Activated CD8-positive, alpha-beta memory T cell treated with anti-CD3 and anti-CD28 coated beads, Interleukin-2, amount 10 ng/mL, durations not matched to agents 7 days and 5 days (primary cell): ENCODE results near the gene RPTOR. TPM values are rescaled to one million over a fixed set of nuclear protein-coding genes. Genes with fewer than 3 reads are reported as not detected.
A peak's percentile ranks its signal among the peaks of the same experiment; 100 is the strongest.

Experiments used
- ATAC-seq: fragments of 150-1000 bp; cut with Tn5 transposase; one replicate; pipeline ENCODE4 v1.10.0; 2021; ENCODE audit warnings: moderate library complexity
- CTCF ChIA-PET: fragments of 350-600 bp; sonication (Branson Sonifier 250); formaldehyde crosslinking; loops from one replicate; lab custom pipeline; 2021; ENCODE audit warnings: antibody characterized with exemption; lab: Charles Lee
- DNase-seq: peaks from one replicate; pipeline ENCODE4 v3.0.0-alpha.2; 2020
- H3K27ac Mint-ChIP-seq: one replicate; pipeline ENCODE4 v1.8.0; 2021; ENCODE audit warnings: mild to moderate bottlenecking, mixed read lengths
- H3K27me3 Mint-ChIP-seq: one replicate; pipeline ENCODE4 v1.8.0; 2021; ENCODE audit warnings: mixed read lengths
- H3K36me3 Mint-ChIP-seq: one replicate; pipeline ENCODE4 v1.8.0; 2021; ENCODE audit warnings: mild to moderate bottlenecking, mixed read lengths
- H3K4me1 Mint-ChIP-seq: one replicate; pipeline ENCODE4 v1.8.0; 2021; ENCODE audit warnings: mixed read lengths
- H3K4me3 Mint-ChIP-seq: one replicate; pipeline ENCODE4 v1.8.0; 2021; ENCODE audit warnings: mild to moderate bottlenecking, moderate library complexity, mixed read lengths
- H3K9me3 Mint-ChIP-seq: one replicate; pipeline ENCODE4 v1.8.0; 2022; ENCODE audit warnings: low read depth, mixed read lengths
- total RNA-seq, 2 experiments: library from RNA; stranded (reverse); gene quantifications; one replicate each; pipeline ENCODE4 v1.2.3, GENCODE V29; 2021

The RPTOR gene
- total RNA-seq, 2 experiments from 2014 or later: 60.4 to 87.0 TPM

DNA sequence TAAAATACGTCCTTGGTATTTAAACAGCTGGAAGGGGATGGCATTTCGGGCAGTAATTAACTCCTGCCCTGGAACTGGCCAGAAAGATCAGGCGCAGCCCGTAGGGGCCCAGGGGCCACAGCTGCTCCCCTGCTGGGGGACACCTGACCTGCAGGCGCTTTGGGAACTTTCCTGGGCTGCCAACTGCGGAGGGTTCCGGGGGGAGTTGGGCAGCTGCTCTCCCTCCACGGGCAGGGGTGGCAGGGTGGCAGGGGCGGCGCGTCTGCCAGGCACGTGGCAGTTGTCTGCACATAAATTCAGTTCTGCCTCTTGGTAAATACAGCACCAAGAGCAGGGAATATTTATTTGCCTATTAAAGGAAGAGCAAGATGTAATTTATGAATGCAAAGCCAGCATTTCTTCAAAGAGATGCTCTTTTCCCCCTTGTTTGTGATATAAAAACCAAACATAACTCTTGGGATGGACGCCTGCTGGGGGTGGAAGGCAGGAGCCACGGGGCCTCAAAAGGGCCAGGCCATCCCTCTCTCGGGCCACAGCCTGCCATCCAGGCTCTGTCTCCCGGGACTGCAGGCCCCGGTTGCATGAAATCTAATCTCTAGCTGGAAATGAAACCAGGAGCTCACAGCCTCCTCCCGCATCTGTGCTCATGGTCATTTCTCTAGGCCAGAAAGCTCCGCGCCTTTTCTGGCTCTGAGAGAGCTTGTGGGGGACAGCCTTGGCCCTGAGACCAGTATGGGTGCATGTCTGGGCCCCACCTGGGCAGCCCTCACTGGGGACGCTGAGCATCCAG, 417.1 kb downstream of the RPTOR start:
- Mint-ChIP-seq H3K9me3 (no peaks in the 10 kb centered on the region), H3K36me3 (peaks cover 5% of the 10 kb centered on the region), H3K27ac (no peak overlapping the region), H3K4me1 (no peaks in the 10 kb centered on the region), H3K27me3 (no peaks in the 10 kb centered on the region), H3K4me3 (no peak overlapping the region)
- no peak for DNase-seq
- CTCF ChIA-PET: interaction anchor here (1.2 kb wide), 1 partner anchor 10 kb away, joined by 3 read pairs; no protein-coding TSS in a partner anchor
- no peak for ATAC-seq

DNA sequence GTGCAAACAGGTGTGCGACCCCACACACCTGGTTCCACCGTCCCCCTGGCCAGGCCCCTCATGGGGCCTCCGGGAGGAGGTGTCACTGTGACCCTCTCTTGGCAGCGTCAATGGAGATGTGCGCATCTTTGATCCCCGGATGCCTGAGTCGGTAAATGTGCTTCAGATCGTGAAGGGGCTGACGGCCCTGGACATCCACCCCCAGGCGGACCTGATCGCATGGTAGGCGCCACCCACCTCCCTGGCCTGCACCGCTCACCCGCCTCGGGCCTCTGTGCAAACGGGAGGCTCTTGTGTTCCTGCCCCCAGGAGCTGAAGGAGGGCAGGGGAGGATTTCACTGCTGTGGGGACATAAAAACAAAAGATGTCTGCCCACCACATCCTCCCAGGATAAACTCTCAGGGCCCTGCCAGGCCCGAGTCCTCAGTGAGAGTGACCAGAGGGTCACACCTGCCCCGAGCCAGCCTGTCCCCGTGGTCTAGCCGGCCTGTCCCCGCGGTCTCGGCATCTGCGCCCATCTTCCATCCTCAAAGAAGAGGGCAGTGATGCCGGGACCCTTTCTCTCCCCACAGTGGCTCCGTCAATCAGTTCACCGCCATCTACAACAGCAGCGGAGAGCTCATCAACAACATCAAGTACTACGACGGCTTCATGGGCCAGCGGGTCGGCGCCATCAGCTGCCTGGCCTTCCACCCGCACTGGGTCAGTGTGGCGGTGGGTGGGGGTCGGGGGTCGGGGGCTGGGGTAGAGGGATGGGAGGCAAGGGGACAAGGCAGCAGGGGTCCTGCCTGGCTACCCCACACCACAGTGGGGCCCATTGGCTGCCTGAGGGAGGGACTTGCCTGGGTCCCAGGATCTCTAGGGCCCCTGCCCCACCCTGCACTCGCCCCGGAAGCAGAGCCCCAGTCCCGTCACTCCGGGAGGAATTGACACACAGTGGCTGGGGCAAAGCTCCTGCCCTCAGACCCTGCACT, 418.0 kb downstream of the RPTOR start:
- no peak overlapping the region for H3K27ac Mint-ChIP-seq
- CTCF ChIA-PET: no interaction called here
- no peak overlapping the region for H3K4me3 Mint-ChIP-seq
- H3K9me3 Mint-ChIP-seq: no peaks in the 10 kb centered on the region
- no peaks in the 10 kb centered on the region for H3K4me1 Mint-ChIP-seq
- H3K36me3 Mint-ChIP-seq: peaks cover 5% of the 10 kb centered on the region
- no peak for DNase-seq
- no peaks in the 10 kb centered on the region for H3K27me3 Mint-ChIP-seq
- ATAC-seq: no peak

DNA sequence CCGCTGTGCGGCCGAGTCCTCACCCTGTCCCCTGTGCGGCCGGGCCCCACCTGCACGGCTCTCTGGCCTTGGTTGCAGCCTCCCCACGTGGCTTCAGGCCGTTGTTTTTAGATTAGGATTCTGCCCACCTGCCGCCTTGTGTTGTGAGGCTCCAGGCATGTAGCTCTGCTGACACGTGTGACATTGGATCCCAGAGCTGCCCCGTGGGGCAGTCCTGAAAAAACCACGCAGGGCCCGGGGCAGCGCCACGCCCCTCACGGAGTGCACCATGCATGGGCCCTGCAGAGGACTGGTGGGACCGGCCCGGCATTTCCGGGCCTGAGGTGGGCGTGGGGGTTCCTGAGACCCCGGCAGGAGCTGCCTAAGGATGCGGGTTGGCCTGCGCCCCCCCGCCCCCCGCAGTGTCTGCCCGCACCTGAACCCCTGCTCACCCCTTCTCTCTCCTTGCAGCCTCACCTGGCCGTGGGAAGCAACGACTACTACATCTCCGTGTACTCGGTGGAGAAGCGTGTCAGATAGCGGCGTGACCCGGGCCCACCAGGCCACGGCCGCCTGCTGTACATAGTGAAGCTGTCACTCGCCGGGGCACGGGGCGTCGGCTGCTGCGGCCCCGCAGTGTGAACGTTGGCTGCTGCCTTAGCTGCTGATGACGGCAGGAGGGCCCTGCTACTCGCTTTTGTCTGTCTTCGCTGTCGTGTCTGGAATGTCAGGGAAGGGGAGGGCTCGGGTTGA, 419.3 kb downstream of the RPTOR start:
- no peak overlapping the region for H3K4me3 Mint-ChIP-seq
- H3K27me3 Mint-ChIP-seq: no peaks in the 10 kb centered on the region
- no peak overlapping the region for H3K27ac Mint-ChIP-seq
- CTCF ChIA-PET: no interaction called here
- ATAC-seq (no peak), DNase-seq (no peak)
- H3K9me3 Mint-ChIP-seq: no peaks in the 10 kb centered on the region
- H3K36me3 Mint-ChIP-seq: peaks cover 5% of the 10 kb centered on the region
- no peaks in the 10 kb centered on the region for H3K4me1 Mint-ChIP-seq

DNA sequence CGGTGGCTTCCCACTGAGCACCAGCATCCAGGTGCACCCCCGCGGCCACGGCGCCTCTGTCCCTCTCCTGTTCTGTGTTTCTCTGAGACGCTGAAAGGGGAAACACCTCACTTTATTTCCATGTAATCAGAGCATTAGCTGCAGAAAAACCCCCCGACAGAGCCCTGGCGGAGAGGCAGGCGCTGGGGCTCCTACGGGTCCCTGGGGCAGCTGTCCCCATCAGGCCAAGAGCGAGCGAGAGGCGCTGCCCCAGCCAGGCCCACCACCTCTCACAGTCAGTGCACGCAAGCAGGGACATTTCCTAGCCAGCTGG, 419.9 kb downstream of the RPTOR start:
- Mint-ChIP-seq H3K9me3 (no peaks in the 10 kb centered on the region), H3K27ac (no peak overlapping the region), H3K4me1 (peaks cover 4% of the 10 kb centered on the region), H3K4me3 (no peak overlapping the region), H3K27me3 (no peaks in the 10 kb centered on the region), H3K36me3 (peaks cover 5% of the 10 kb centered on the region)
- no peak for ATAC-seq
- no peak for DNase-seq
- CTCF ChIA-PET: no interaction called here

DNA sequence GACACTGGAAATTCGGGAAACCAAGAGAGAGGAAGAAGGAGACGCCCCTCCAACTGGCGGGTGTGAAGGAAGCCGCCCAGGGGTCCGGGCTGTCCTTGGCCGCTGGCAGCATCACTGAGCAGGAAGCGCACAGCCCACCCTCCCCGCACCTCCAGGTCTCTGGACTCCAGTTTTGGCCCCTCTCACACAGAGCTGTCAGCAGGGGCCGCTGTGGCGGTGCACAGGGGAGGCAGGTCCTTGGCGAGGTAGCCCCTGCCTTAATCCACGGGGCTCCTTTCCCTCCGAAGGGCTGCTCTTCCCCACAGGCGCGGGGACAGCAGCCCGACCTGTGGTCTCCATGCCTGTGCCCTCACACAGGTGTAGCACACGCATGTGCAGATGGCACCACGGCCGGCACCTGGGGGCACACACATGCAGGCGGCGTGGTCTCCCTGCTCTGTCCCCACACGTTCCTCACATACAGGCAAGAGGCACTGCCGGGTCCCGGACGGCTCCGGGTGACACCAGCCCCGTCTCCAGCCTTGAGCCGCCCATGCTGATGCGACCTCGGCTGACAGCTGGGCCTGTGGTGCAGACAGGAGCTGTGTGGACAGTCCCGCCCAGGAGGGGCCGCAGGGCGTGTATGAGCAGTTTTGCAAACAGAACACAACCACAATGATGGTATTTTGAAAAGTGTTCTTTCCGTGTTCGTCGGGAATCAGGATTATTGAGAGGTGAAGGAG, 420.4 kb downstream of the RPTOR start:
- H3K27me3 Mint-ChIP-seq: no peaks in the 10 kb centered on the region
- CTCF ChIA-PET: interaction anchor here (0.9 to 1.4 kb wide), 2 partner anchors 12 to 538 kb away, joined by 3 read pairs; no protein-coding TSS in a partner anchor
- H3K4me3 Mint-ChIP-seq: no peak overlapping the region
- H3K9me3 Mint-ChIP-seq: no peaks in the 10 kb centered on the region
- no peak overlapping the region for H3K27ac Mint-ChIP-seq
- ATAC-seq (no peak), DNase-seq (no peak)
- peaks cover 8% of the 10 kb centered on the region for H3K4me1 Mint-ChIP-seq
- peaks cover 5% of the 10 kb centered on the region for H3K36me3 Mint-ChIP-seq

DNA sequence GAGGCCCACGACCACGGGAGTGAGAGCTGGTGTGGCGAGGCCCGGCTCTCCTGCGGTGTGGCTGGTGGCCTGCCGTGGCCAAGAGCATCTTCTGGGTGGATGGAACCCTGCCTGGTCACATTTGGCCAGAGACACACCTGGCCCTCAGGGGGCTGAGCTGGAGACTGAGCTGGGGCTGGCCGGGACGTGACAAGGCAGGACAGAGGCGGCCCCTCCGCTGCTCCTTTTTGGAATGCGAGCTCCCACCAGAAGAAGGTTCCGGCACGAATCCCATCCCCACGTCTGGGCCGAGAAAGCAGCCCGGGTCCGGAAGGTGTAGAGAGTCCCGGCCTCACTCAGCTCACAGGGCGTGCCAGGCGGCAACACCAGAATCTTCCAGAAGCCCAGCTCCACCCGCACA, 421.0 kb downstream of the RPTOR start:
- Mint-ChIP-seq H3K27me3 (peaks cover 2% of the 10 kb centered on the region), H3K4me3 (no peak overlapping the region), H3K27ac (no peak overlapping the region), H3K4me1 (peaks cover 14% of the 10 kb centered on the region), H3K9me3 (no peaks in the 10 kb centered on the region), H3K36me3 (peaks cover 5% of the 10 kb centered on the region)
- CTCF ChIA-PET: interaction anchor here (0.9 to 1.4 kb wide), 2 partner anchors 11 to 539 kb away, joined by 3 read pairs; no protein-coding TSS in a partner anchor
- ATAC-seq (no peak), DNase-seq (no peak)

DNA sequence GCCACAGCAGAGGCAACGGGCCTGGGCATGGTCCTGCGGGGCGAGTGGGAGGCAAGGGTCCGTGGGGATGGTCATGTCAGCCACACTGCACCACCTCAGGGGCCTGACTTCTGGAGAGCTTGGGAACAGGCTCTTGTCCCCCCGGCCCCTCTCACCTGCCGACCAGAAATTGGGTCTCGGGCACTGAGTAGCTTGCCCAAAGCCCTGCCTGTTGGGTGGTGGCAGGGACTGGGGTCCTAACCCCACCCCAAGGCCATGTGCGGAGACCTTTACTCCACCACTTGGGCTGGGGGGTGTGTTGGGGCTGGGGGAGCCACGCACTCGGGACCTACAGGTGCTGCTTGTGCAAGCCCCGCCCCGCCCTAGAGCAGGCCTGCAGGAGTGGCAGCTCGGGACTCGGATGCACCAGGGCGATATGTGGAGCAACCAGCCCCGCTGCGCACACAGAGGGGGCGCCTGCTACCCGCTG, 422.8 kb downstream of the RPTOR start:
- DNase-seq (no peak), ATAC-seq (no peak)
- Mint-ChIP-seq H3K4me1 (peaks cover 14% of the 10 kb centered on the region), H3K36me3 (peaks cover 5% of the 10 kb centered on the region), H3K27ac (no peak overlapping the region), H3K9me3 (no peaks in the 10 kb centered on the region), H3K27me3 (peaks cover 2% of the 10 kb centered on the region), H3K4me3 (no peak overlapping the region)
- CTCF ChIA-PET: interaction anchor here (0.7 to 1.3 kb wide), 2 partner anchors 66 to 90 kb away, joined by 3 read pairs; no protein-coding TSS in a partner anchor

DNA sequence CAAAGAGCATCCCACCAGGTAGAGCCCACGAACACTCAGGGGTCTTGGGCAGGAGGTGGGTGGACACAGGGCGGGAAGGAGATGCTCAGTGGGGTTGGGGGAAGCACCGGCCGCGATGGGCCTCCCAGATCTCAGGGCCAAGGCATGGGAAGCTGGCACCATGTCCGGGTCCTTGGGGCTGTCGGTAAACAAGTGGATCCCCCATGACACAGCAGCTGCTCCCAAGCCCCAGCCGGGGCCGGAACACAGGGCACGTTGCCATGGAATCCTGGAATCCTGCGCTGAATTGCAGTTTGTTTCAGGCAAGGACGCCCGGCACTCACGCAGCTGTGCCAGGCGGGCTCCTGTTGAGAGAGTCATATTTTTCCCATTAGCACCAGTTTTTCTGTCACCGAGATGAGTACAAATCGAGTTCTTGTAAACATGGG, 424.0 kb downstream of the RPTOR start:
- H3K27me3 Mint-ChIP-seq: peaks cover 2% of the 10 kb centered on the region
- ATAC-seq (no peak), DNase-seq (no peak)
- no peaks in the 10 kb centered on the region for H3K9me3 Mint-ChIP-seq
- H3K4me3 Mint-ChIP-seq: no peak overlapping the region
- H3K4me1 Mint-ChIP-seq: peaks cover 14% of the 10 kb centered on the region
- H3K27ac Mint-ChIP-seq: peak overlapping the region; percentile 40
- peaks cover 5% of the 10 kb centered on the region for H3K36me3 Mint-ChIP-seq
- CTCF ChIA-PET: interaction anchor here (1.3 to 1.8 kb wide), 2 partner anchors 68 to 70 kb away, joined by 3 to 9 read pairs; no protein-coding TSS in a partner anchor

DNA sequence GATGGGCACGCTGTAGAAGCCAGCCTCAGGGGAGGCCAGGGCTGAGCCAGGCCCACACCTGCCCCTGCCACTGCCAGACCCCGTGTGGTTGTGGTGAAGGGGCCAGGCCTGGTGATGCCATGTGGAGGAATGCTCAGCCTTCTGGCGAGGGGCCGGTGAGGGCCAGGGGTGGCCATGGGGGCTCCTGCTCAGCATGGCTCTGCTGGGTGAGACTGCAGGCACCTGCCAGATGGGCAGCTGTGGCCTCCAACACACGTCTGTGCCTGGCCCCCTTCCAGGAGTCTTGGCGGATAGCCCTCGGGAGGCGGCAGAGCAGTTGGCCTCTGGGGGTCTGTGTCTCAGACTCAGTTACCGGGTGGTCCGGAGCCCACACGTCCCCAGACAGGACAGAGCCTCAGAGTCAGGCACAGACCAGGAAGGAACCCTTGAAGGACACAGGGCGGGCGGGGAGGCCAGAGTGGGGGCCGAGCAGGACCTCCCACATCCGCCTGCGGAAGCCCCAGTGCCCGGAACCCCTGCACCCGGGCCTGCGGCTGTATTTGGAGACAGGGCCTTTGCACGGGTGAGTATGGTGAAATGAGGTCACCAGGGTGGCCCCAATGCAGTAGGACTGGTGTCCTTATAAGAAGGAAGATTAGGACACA, 424.5 kb downstream of the RPTOR start:
- H3K4me1 Mint-ChIP-seq: peaks cover 14% of the 10 kb centered on the region
- DNase-seq: no peak
- peaks cover 5% of the 10 kb centered on the region for H3K36me3 Mint-ChIP-seq
- no peak overlapping the region for H3K4me3 Mint-ChIP-seq
- peak overlapping the region; percentile 40 for H3K27ac Mint-ChIP-seq
- CTCF ChIA-PET: interaction anchor here (1.8 to 3.0 kb wide), 3 partner anchors 70 to 393 kb away, joined by 9 to 12 read pairs (median 9); no protein-coding TSS in a partner anchor
- peaks cover 2% of the 10 kb centered on the region for H3K27me3 Mint-ChIP-seq
- H3K9me3 Mint-ChIP-seq: no peaks in the 10 kb centered on the region
- no peak for ATAC-seq

DNA sequence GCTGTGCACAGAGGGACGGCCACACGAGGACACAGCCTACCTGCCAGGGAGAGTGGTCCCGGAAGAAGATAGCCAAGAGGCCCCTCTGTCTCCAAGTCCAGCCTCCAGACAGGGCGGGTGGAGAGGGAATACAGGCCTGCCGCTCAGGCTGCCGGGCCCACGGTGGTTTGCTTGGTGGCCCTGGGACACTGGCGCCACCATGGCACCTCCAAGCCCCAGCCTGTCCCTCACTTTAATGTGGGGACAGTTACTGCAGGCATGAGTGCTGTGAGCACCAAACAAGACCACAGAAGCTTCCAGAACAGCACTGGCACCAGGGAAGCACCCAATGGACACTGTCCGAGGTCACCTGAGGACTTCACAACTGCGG, 425.0 kb downstream of the RPTOR start:
- no peaks in the 10 kb centered on the region for H3K9me3 Mint-ChIP-seq
- CTCF ChIA-PET: interaction anchor here (0.7 to 3.0 kb wide), 9 partner anchors 11 to 545 kb away, joined by 3 to 19 read pairs (median 6); no protein-coding TSS in a partner anchor
- peaks cover 14% of the 10 kb centered on the region for H3K4me1 Mint-ChIP-seq
- DNase-seq (no peak), ATAC-seq (no peak)
- no peak overlapping the region for H3K4me3 Mint-ChIP-seq
- H3K27ac Mint-ChIP-seq: peak overlapping the region; percentile 24
- peaks cover 5% of the 10 kb centered on the region for H3K36me3 Mint-ChIP-seq
- peaks cover 5% of the 10 kb centered on the region for H3K27me3 Mint-ChIP-seq

DNA sequence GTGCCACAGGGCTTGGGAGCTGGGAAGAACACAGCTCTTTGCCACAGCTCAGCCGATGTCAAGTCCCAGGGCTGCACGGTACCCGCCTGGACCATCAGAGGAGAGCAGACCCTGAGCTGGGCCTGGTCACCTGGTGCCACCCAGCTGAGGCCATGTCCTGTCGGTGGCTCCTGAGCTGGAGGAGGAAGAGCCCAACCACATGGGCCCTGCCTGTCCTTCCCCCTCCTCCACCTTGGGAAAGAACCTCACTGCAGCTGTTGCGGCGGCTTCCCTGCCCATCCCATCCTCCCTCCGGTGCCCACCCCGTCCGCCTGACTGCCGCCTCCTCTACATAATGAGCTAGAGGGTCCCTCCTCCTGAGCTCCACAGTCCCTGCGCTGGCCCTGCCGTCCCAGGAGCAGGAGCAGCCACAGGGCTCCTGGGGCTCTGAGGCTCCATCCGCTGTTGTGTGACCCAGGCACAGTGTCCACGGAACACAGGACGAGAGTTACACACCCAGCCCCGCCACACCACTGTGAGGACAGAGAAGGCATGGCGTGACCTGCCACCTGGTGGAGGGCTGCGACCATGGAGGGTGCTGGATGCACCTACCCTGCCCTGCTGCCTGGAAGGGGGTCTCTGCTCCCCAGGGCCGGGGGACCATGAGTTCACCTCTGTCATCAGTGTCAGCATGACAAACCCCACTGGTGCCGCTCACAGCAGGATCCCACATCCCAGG, 425.6 kb downstream of the RPTOR start:
- Mint-ChIP-seq H3K27ac (peak overlapping the region; percentile 70), H3K27me3 (peaks cover 11% of the 10 kb centered on the region), H3K36me3 (peaks cover 5% of the 10 kb centered on the region), H3K4me1 (peaks cover 14% of the 10 kb centered on the region), H3K9me3 (no peaks in the 10 kb centered on the region), H3K4me3 (no peak overlapping the region)
- ATAC-seq (peak; percentile 78), DNase-seq (peak; percentile 80)
- CTCF ChIA-PET: interaction anchor here (0.7 to 3.0 kb wide), 10 partner anchors 11 to 545 kb away, joined by 3 to 19 read pairs (median 4); no protein-coding TSS in a partner anchor
